HG02884 (cell line): ENCODE results near the gene RASL11B.

Experiments
- ATAC-seq: cut with Tn5 transposase; IDR thresholded peaks from one replicate; pipeline ENCODE4 v1.9.1; 2021; ENCODE audit warnings: mild to moderate bottlenecking, moderate library complexity; ENCODE audit not compliant: unreplicated experiment

The RASL11B gene

GRCh38 chr4:52843351-52843750 lies 18.8 kb upstream of the RASL11B start:
- ATAC-seq: no peak

GRCh38 chr4:52843958-52844357 lies 18.2 kb upstream of the RASL11B start:
- no peak for ATAC-seq

GRCh38 chr4:52844596-52844995 lies 17.5 kb upstream of the RASL11B start:
- no peak for ATAC-seq

- no peak for ATAC-seq
Measured at GRCh38 chr4:52846502-52846901, 15.6 kb upstream of the RASL11B start.

GRCh38 chr4:52848254-52848653 lies 13.9 kb upstream of the RASL11B start:
- ATAC-seq: no peak

GRCh38 chr4:52850406-52851124 lies 11.6 kb upstream of the RASL11B start:
- ATAC-seq: no peak

GRCh38 chr4:52852041-52852440 lies 10.1 kb upstream of the RASL11B start:
- ATAC-seq: no peak

- no peak for ATAC-seq
Measured at GRCh38 chr4:52852711-52853110, 9.4 kb upstream of the RASL11B start.

GRCh38 chr4:52853351-52853750 lies 8.8 kb upstream of the RASL11B start:
- no peak for ATAC-seq

- no peak for ATAC-seq
Measured at GRCh38 chr4:52856801-52857200, 5.3 kb upstream of the RASL11B start.

- ATAC-seq: no peak
Measured at GRCh38 chr4:52860361-52860760, 1.8 kb upstream of the RASL11B start.

GRCh38 chr4:52861171-52861823 lies 820 bp upstream of the RASL11B start:
- ATAC-seq: no peak

GRCh38 chr4:52862639-52863161 lies 583 bp downstream of the RASL11B start:
- ATAC-seq: no peak

- no peak for ATAC-seq
Measured at GRCh38 chr4:52863324-52863723, 1.2 kb downstream of the RASL11B start.

GRCh38 chr4:52864793-52865192 lies 2.7 kb downstream of the RASL11B start:
- ATAC-seq: no peak

GRCh38 chr4:52865300-52865699 lies 3.2 kb downstream of the RASL11B start:
- ATAC-seq: no peak

- no peak for ATAC-seq
Measured at GRCh38 chr4:52866734-52867133, 4.6 kb downstream of the RASL11B start.

- ATAC-seq: no peak
Measured at GRCh38 chr4:52867163-52867562, 5.0 kb downstream of the RASL11B start.

GRCh38 chr4:52868133-52868532 lies 6.0 kb downstream of the RASL11B start:
- no peak for ATAC-seq

GRCh38 chr4:52869196-52869595 lies 7.1 kb downstream of the RASL11B start:
- no peak for ATAC-seq

- no peak for ATAC-seq
Measured at GRCh38 chr4:52869656-52870055, 7.5 kb downstream of the RASL11B start.

GRCh38 chr4:52870225-52870624 lies 8.1 kb downstream of the RASL11B start:
- ATAC-seq: no peak
